Activated T-cell treated with anti-CD3 and anti-CD28 coated beads, Interleukin-2, amount 50 U/mL, for 48 hours (primary cell): ENCODE data around the gene KRT81.
A peak's percentile ranks its signal among the peaks of the same experiment; 100 is the strongest.

Experiments
- DNase-seq, 2 experiments: peaks; one replicate each; pipeline ENCODE4 v3.0.0-alpha.2; 2020

The KRT81 gene

GRCh38 chr12:52291267-52291935, at the start of gene KRT81:
Gene KRT81 (minus strand): TSS chr12:52291534. CDS start chr12:52291465, 69 bp downstream.
- DNase-seq: peak in 1 of 2 experiments; percentile 10

GRCh38 chr12:52338241-52338960, 47.1 kb upstream of the KRT81 start:
- no peak for DNase-seq

- no peak for DNase-seq
These were observed 45.7 kb upstream of the KRT81 start for GRCh38 chr12:52337054-52337453.

GRCh38 chr12:52336641-52337040, 45.3 kb upstream of the KRT81 start:
- DNase-seq: no peak

DNA sequence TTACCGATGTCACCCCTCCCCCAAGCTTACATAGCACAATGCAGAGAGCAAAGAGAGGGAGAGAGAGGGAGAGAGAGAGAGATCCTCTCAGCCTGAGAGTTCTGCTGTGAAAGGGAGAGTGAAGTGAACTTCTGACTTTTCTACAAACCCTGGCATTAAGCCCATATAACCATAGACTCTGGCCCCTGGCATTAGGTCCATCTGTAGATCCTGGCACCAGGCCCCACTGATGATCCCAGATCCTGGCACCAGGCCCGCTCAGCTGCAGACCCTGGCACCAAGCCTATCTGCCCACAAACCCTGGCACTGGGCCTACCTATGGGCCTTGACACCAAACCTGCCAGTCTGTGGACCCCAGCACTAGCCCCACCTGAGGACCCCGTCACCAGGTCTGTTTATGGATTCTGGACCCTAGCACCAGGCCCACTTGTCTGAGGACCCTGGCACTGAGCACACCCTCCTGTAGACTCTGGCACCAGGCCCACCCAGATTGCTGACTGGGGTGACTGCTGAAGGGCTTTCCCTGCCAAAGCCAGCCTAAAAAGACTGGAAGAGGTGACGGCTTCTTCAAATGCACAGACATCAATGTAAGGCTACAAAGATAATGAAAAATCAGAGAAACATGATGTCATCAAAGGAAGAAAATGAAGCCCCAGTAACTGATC, 44.4 kb upstream of the KRT81 start:
- DNase-seq: no peak

- DNase-seq: no peak
These were observed 42.9 kb upstream of the KRT81 start for GRCh38 chr12:52334185-52334584.

DNA sequence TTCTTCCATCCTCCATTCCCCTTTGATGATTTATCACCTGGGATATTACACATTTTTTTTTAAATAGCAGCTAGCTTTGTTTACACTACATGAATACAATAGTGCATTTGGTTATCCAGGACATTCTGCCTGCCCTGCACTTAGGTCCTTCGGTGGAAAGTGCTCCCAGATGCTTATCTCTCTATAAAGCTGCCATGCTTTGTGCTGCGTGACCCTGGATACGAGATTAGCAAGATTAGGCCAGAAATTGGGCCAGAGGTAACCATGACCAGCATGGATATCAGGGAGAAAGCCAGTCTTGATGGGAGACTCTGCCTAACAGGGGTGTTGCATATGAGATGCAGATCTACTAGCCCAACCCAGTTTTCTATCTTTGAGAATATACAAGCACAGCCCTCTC, 42.0 kb upstream of the KRT81 start:
- no peak for DNase-seq

GRCh38 chr12:52332381-52332780, 41.0 kb upstream of the KRT81 start:
- no peak for DNase-seq

DNA sequence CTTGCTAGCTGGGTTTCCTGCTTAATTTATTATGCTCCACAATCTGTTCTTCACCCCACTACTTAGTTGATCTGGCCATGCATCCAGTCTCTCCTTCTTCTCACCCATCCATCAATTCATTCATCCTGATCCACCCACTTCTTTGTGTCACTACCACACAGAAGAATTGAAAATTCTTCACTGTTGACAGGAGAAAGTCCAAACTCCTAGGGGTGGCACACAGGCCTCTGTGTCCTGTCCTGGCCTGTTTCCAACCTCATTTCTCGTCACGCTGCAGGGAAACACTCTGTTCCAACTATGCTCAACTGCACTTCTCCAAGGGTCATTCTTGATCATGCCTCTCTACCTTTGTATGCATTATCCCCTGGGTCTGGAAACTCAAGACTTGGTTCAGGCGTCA, 40.5 kb upstream of the KRT81 start:
- DNase-seq: no peak

- no peak for DNase-seq
These were observed 39.7 kb upstream of the KRT81 start for GRCh38 chr12:52331039-52331438.

DNA sequence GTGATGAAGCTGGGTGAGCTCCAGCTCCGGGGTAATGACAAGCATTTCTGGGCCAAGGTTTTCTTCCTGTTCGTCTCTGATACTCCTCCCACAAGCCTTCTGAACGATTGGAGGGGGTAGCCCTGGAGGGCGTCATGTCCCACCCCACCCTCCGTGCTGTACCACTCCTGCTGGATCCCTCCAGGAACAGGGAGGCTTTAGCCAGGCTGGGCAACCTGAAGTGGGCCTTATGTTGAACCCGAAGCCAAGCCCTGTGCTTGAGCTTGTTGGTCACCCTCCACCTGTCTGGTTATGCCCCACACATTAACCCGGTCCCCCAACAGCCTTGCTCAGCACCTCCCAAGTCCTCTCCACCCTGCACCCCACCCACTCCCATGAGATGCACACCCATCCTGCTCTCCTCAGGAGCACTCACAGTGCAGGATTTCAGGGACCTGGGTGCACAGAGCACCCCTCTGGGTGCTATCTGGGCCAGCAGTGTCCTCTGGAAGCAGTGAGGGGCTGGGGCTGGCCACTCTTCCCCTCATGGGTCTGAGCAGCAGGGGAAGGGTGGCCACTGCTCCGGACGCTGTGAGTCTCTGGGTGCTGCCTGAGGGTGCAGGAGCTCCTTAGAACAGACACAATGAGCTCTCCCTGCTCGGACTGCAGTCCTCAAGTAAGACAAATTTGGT, 36.6 kb upstream of the KRT81 start:
- DNase-seq: no peak

GRCh38 chr12:52327052-52327829, 35.9 kb upstream of the KRT81 start:
- DNase-seq: peak; percentile 81 to 82

- DNase-seq: no peak
These were observed 32.8 kb upstream of the KRT81 start for GRCh38 chr12:52324153-52324444.

GRCh38 chr12:52323416-52324152, 32.2 kb upstream of the KRT81 start:
- DNase-seq: no peak

DNA sequence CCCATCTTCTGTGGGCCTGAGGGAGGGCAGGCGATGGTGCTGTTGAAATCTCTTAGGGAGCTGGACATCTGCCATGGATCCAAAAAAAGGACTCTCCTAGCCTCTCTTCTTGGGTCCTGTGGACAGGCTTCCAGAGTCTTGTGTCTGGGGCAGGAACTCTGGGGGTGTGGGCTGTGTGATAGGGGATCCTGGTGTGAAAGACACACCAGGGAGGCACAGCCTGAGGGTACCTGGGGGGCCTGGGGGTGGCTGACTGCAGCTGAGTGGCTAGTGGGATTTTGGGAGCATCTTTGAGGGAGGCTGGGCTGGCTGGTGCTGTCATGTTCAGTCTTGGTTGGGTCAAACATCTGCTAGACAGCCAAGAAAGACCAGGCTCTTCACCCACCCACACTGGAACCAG, 31.7 kb upstream of the KRT81 start:
- DNase-seq: no peak

DNA sequence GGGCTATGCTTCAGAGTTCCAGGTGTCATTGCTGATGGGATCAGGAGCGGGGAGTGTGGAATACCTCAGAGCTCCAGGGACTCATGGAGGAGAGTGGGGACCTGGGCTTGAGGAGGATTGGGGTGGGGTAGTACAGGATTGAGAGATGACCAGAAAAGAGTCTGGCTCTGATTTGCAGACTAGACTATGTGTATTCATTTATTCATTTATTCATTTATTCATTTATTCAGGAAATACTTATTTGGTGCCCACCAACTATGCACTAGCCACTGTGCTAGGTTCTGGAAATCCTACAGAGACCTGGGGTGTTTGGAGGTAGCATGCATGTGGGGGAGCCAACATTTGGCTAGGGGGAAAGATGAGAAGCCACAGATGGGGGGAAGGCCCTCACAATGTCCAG, 30.7 kb upstream of the KRT81 start:
- no peak for DNase-seq

- DNase-seq: no peak
These were observed 30.1 kb upstream of the KRT81 start for GRCh38 chr12:52321418-52321817.

DNA sequence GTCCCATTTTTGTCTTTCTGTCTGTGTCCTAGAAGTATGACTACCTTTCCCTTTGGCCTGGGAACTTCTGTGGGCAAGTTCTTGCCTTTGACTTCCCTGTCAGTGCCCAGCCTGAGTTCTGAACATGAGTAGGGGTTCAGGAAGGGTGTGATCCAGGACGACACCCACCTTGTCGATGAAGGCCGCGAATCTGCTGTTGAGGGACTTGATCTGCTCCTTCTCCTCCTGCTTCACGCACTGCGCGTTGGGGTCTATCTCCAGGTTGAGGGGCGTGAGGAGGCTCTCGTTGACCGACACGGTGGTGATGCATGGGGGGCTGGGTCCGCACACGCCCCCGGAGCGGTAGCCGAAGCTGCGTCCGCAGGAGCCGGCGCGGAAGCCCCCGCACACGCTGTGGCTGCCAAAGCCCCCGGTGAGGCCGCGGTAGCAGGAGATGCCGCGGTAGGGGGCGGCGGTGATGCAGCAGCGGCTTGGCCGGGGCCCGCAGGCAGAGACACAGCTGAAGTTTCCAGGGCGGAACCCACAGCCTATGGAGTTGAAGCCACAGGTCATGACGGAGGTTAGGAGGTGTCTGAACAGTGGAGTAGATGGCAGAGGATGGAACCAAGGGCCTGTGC, 29.6 kb upstream of the KRT81 start, which contains the start of gene KRT83:
KRT83 (minus strand) TSS at position 615 of the 617 bp plus-strand sequence; CDS start at position 552, 63 bp downstream.
- no peak for DNase-seq

DNA sequence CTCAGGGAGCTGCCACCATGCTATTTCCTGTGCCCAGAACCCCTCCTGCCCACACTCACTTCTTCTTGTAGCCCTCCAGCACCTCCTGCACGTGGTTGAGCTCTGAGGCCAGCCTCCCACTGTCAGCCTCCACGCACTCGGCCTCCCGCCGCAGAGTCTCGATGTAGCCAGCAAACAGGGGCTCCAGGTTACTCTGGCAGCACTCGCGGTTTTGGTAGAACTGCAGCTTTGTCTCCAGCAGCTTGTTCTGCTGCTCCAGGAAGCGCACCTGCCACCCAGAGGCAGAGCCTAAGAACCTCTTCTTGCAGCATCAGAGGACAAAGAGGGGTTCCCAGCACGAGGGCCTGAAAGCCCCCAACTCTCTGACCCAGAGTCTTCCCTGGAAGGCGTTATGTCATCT, 27.8 kb upstream of the KRT81 start:
- no peak for DNase-seq

DNA sequence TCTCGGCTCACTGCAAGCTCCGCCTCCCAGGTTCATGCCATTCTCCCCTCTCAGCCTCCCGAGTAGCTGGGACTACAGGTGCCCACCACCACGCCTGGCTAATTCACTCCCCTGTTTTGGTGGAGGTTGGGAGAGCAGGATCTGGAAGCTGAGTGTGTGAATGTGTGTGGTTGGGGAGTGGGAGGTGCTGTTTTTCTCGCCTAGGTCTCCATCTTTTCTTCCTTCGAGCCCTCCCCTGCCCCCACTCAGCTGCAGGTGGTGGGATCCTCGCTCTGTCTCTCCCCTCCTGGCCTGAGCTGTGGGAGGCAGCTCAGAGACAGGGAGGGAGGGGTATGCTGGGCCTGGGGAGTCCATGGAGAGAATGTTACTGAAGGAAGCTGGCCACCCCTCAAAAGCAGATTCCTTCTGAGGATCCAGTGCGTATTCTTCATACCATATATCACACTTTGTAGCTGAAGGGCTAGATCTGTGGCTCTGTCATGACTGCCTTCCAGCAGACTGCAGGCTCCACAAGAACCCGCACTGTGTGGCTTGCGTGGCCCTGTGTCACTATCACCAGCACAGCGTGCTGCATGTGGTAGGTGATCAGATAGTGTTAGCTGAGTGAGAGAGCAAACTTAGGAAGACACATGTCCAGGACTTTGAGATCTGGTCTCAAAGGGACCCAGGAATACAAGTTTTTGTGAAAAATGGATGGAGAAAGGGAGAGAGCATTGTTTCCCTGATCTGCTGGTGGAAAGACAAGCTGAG, 27.1 kb upstream of the KRT81 start:
- DNase-seq: no peak
